ENCODE measurements around the gene PCDHGA12. TPM values are rescaled to one million over a fixed set of nuclear protein-coding genes. Genes with fewer than 3 reads are reported as not detected.
"Not testable (repeated sequence)": the region's sequence is repeated elsewhere in the genome, so short reads cannot be mapped to it uniquely, and the experiment has no call there.

Gene PCDHGA12
- total RNA-seq, 1 donor from 2014 or later, result 3.6 TPM

DNA sequence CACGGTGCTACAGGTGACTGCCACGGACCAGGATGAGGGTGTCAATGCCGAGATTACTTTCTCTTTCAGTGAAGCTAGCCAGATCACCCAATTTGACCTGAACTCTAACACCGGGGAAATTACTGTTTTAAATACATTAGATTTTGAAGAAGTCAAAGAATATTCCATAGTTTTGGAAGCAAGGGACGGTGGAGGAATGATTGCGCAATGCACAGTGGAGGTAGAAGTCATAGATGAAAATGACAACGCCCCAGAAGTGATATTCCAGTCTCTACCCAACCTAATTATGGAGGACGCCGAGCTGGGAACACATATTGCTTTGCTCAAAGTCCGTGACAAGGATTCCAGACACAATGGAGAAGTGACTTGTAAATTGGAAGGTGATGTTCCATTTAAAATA is 41.6 kb upstream of the PCDHGA12 start:
- DNase-seq (ENCODE audit: low read depth), result no peak
- TF ChIP-seq, protein P1, sequence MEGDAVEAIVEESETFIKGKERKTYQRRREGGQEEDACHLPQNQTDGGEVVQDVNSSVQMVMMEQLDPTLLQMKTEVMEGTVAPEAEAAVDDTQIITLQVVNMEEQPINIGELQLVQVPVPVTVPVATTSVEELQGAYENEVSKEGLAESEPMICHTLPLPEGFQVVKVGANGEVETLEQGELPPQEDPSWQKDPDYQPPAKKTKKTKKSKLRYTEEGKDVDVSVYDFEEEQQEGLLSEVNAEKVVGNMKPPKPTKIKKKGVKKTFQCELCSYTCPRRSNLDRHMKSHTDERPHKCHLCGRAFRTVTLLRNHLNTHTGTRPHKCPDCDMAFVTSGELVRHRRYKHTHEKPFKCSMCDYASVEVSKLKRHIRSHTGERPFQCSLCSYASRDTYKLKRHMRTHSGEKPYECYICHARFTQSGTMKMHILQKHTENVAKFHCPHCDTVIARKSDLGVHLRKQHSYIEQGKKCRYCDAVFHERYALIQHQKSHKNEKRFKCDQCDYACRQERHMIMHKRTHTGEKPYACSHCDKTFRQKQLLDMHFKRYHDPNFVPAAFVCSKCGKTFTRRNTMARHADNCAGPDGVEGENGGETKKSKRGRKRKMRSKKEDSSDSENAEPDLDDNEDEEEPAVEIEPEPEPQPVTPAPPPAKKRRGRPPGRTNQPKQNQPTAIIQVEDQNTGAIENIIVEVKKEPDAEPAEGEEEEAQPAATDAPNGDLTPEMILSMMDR (IDR thresholded peaks at IDR 0.05; ENCODE audit: insufficient read depth, low read length, poor library complexity, severe bottlenecking), result no peak
- Histone ChIP-seq H3K36me3 (ENCODE audit: control insufficient read depth, insufficient read depth, low read length) (no peaks in the 10 kb centered on the region), H3K4me3 (ENCODE audit: low read depth, low read length) (no peak overlapping the region), H3K27me3 (ENCODE audit: control insufficient read depth, insufficient read depth, low read length) (peaks cover 15% of the 10 kb centered on the region)

DNA sequence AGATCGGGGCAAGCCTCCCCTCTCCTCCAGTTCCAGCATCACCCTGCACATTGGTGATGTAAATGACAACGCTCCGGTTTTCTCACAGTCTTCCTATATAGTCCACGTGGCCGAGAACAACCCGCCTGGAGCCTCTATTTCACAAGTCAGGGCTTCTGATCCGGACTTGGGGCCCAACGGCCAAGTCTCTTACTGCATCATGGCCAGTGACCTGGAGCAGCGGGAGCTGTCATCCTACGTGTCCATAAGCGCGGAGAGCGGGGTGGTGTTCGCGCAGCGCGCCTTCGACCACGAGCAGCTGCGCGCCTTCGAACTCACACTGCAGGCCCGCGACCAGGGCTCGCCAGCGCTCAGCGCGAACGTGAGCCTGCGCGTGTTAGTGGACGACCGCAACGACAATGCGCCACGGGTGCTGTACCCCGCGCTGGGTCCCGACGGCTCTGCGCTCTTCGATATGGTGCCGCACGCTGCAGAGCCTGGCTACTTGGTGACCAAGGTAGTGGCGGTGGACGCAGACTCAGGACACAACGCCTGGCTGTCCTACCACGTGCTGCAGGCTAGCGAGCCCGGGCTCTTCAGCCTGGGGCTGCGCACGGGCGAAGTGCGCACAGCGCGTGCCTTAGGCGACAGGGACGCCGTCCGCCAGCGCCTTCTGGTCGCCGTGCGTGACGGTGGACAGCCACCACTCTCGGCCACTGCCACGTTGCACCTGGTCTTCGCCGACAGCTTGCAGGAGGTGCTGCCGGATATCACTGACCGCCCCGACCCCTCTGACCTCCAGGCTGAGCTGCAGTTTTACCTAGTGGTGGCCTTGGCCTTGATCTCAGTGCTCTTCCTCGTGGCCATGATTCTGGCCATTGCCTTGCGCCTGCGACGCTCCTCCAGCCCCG is 40.9 kb upstream of the PCDHGA12 start:
- DNase-seq (ENCODE audit: low read depth), result no peak
- TF ChIP-seq, protein P1 (IDR thresholded peaks at IDR 0.05; ENCODE audit: insufficient read depth, low read length, poor library complexity, severe bottlenecking), result no peak
- no peak overlapping the region for H3K4me3 ChIP-seq (ENCODE audit: low read depth, low read length)

DNA sequence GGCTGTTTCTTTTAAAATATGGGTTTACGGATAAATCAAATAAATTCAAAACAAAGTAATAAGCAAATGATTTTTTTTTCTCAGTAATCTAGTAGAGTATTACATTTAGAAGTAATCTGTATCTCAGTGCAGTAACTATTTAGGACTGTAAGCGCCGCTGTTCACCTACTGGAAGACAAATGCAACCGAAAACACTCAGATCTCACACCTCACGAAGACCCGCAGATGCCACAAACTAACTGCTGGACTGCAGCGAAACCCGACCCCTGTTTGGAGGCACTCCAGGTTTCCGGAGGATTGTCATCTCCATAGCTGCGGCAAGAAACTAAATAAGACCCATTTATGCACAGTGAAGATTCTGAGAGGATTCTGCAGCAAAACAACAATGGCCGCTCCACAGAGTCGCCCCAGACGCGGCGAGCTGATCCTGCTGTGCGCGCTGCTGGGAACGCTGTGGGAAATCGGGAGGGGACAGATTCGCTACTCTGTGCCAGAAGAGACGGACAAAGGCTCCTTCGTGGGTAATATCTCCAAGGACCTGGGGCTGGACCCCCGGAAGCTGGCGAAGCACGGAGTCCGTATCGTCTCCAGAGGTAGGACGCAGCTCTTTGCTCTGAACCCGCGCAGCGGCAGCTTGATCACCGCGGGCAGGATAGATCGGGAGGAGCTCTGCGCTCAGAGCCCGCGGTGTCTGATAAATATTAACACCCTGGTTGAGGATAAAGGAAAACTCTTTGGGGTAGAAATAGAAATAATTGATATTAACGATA is 37.7 kb upstream of the PCDHGA12 start, which contains the start of gene PCDHGA8:
Gene PCDHGA8 (plus strand): TSS at position 205 of the 770 bp plus-strand sequence. CDS start 181 bp downstream, at position 386.
- H3K4me3 ChIP-seq (ENCODE audit: low read depth, low read length), result no peak within 1 kb of the TSS
- no peak for DNase-seq (ENCODE audit: low read depth)
- H3K27me3 ChIP-seq (ENCODE audit: control insufficient read depth, insufficient read depth, low read length), result peaks cover 14% of the 10 kb centered on the region
- no peaks in the 10 kb centered on the region for H3K36me3 ChIP-seq (ENCODE audit: control insufficient read depth, insufficient read depth, low read length)
- TF ChIP-seq, protein P1 (IDR thresholded peaks at IDR 0.05; ENCODE audit: insufficient read depth, low read length, poor library complexity, severe bottlenecking), result no peak

More for the DNA sequence above, 40.9 kb upstream of the PCDHGA12 start:
- Histone ChIP-seq H3K36me3 (ENCODE audit: control insufficient read depth, insufficient read depth, low read length) (no peaks in the 10 kb centered on the region), H3K27me3 (ENCODE audit: control insufficient read depth, insufficient read depth, low read length) (peaks cover 15% of the 10 kb centered on the region)

DNA sequence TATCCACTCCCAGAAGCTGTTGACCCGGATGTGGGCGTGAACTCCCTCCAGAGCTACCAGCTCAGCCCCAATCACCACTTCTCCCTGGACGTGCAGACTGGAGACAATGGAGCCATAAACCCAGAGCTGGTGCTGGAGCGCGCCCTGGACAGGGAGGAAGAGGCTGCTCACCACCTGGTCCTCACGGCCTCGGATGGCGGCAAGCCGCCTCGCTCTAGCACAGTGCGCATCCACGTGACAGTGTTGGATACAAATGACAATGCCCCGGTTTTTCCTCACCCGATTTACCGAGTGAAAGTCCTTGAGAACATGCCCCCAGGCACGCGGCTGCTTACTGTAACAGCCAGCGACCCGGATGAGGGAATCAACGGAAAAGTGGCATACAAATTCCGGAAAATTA is 37.0 kb upstream of the PCDHGA12 start:
- Histone ChIP-seq H3K27me3 (ENCODE audit: control insufficient read depth, insufficient read depth, low read length) (peaks cover 14% of the 10 kb centered on the region), H3K4me3 (ENCODE audit: low read depth, low read length) (no peak overlapping the region), H3K36me3 (ENCODE audit: control insufficient read depth, insufficient read depth, low read length) (no peaks in the 10 kb centered on the region)
- no peak for DNase-seq (ENCODE audit: low read depth)
- TF ChIP-seq, protein P1 (IDR thresholded peaks at IDR 0.05; ENCODE audit: insufficient read depth, low read length, poor library complexity, severe bottlenecking), result no peak

DNA sequence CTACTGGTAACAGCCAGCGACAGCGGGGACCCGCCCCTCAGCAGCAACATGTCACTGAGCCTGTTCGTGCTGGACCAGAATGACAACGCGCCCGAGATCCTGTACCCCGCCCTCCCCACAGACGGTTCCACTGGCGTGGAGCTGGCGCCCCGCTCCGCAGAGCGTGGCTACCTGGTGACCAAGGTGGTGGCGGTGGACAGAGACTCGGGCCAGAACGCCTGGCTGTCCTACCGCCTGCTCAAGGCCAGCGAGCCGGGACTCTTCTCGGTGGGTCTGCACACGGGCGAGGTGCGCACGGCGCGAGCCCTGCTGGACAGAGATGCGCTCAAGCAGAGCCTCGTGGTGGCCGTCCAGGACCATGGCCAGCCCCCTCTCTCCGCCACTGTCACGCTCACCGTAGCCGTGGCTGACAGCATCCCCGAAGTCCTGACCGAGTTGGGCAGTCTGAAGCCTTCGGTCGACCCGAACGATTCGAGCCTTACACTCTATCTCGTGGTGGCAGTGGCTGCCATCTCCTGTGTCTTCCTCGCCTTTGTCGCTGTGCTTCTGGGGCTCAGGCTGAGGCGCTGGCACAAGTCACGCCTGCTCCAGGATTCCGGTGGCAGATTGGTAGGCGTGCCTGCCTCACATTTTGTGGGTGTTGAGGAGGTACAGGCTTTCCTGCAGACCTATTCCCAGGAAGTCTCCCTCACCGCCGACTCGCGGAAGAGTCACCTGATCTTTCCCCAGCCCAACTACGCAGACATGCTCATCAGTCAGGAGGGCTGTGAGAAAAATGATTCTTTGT is 35.7 kb upstream of the PCDHGA12 start:
- DNase-seq (ENCODE audit: low read depth); H3K36me3 ChIP-seq (ENCODE audit: control insufficient read depth, insufficient read depth, low read length); H3K4me3 ChIP-seq (ENCODE audit: low read depth, low read length): not testable (repeated sequence)
- H3K27me3 ChIP-seq (ENCODE audit: control insufficient read depth, insufficient read depth, low read length), result peaks cover 12% of the 10 kb centered on the region

Measured in kidney epithelial cell (primary cell).